ENCODE data around the gene G6PC2.

DNA sequence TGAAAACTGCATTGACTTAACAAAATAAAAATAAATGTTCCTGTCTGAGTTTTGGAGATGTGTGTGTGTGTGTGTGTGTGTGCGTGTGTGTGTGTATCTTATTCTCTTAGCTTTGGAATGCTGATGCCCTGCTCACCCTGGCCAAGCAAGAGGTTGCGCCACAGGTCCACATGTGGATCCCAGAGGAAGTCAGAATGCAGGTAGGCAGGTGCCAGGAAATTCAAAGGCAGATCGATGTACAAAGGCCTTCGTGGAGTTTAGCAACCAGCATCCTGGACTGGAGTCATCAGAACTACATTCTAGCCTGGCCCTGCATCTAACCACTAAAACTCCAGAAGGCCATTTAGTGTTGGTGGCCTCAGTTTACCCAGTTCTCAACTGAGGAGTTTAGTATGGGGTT, 12.4 kb downstream of the G6PC2 start:
- TF ChIP-seq, protein P1, sequence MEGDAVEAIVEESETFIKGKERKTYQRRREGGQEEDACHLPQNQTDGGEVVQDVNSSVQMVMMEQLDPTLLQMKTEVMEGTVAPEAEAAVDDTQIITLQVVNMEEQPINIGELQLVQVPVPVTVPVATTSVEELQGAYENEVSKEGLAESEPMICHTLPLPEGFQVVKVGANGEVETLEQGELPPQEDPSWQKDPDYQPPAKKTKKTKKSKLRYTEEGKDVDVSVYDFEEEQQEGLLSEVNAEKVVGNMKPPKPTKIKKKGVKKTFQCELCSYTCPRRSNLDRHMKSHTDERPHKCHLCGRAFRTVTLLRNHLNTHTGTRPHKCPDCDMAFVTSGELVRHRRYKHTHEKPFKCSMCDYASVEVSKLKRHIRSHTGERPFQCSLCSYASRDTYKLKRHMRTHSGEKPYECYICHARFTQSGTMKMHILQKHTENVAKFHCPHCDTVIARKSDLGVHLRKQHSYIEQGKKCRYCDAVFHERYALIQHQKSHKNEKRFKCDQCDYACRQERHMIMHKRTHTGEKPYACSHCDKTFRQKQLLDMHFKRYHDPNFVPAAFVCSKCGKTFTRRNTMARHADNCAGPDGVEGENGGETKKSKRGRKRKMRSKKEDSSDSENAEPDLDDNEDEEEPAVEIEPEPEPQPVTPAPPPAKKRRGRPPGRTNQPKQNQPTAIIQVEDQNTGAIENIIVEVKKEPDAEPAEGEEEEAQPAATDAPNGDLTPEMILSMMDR (tag by site-specific recombination; IDR thresholded peaks at IDR 0.05) = no peak
- TF ChIP-seq, protein P2, sequence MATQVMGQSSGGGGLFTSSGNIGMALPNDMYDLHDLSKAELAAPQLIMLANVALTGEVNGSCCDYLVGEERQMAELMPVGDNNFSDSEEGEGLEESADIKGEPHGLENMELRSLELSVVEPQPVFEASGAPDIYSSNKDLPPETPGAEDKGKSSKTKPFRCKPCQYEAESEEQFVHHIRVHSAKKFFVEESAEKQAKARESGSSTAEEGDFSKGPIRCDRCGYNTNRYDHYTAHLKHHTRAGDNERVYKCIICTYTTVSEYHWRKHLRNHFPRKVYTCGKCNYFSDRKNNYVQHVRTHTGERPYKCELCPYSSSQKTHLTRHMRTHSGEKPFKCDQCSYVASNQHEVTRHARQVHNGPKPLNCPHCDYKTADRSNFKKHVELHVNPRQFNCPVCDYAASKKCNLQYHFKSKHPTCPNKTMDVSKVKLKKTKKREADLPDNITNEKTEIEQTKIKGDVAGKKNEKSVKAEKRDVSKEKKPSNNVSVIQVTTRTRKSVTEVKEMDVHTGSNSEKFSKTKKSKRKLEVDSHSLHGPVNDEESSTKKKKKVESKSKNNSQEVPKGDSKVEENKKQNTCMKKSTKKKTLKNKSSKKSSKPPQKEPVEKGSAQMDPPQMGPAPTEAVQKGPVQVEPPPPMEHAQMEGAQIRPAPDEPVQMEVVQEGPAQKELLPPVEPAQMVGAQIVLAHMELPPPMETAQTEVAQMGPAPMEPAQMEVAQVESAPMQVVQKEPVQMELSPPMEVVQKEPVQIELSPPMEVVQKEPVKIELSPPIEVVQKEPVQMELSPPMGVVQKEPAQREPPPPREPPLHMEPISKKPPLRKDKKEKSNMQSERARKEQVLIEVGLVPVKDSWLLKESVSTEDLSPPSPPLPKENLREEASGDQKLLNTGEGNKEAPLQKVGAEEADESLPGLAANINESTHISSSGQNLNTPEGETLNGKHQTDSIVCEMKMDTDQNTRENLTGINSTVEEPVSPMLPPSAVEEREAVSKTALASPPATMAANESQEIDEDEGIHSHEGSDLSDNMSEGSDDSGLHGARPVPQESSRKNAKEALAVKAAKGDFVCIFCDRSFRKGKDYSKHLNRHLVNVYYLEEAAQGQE (tag by site-specific recombination; IDR thresholded peaks at IDR 0.05) = no peak
- TF ChIP-seq ZBTB21 (tag by site-specific recombination; IDR thresholded peaks at IDR 0.05) (no peak), SP2 (tag by site-specific recombination; IDR thresholded peaks at IDR 0.05) (no peak), ZNF558 (tag by site-specific recombination; IDR thresholded peaks at IDR 0.05) (no peak), KLF8 (tag by site-specific recombination; IDR thresholded peaks at IDR 0.05) (no peak), ZNF24 (tag by site-specific recombination; IDR thresholded peaks at IDR 0.05) (no peak), ZNF121 (tag by site-specific recombination; IDR thresholded peaks at IDR 0.05) (no peak)

Measured in HEK293 (cell line).